Fibroblast of lung (primary cell): ENCODE results near the gene AP3S2.

ENCODE experiments used
- EZH2 ChIP-seq: IDR thresholded peaks from 2 replicates; pipeline ENCODE4 v1.5.1; 2012; ENCODE audit warnings: low read length, control low read depth, mild to moderate bottlenecking; ENCODE audit errors: missing control alignments
- TF ChIP-seq, protein P1 (sequence below), 2 donors: IDR thresholded peaks in 1 of 2; conservative IDR thresholded peaks in 1 of 2; 1 replicate in 1 of 2; 2 replicates in 1 of 2; pipeline ENCODE4 v1.5.1; 2011 to 2012; ENCODE audit warnings: low read length in 2 of 2, control low read depth in 1 of 2, inconsistent platforms in 1 of 2, low read depth in 1 of 2, mild to moderate bottlenecking in 1 of 2

- TF ChIP-seq, protein P1, sequence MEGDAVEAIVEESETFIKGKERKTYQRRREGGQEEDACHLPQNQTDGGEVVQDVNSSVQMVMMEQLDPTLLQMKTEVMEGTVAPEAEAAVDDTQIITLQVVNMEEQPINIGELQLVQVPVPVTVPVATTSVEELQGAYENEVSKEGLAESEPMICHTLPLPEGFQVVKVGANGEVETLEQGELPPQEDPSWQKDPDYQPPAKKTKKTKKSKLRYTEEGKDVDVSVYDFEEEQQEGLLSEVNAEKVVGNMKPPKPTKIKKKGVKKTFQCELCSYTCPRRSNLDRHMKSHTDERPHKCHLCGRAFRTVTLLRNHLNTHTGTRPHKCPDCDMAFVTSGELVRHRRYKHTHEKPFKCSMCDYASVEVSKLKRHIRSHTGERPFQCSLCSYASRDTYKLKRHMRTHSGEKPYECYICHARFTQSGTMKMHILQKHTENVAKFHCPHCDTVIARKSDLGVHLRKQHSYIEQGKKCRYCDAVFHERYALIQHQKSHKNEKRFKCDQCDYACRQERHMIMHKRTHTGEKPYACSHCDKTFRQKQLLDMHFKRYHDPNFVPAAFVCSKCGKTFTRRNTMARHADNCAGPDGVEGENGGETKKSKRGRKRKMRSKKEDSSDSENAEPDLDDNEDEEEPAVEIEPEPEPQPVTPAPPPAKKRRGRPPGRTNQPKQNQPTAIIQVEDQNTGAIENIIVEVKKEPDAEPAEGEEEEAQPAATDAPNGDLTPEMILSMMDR (conservative IDR thresholded peaks at IDR 0.05 in 1 of 2, IDR thresholded peaks at IDR 0.05 in 1 of 2; ENCODE audit: low read depth in 1 of 2, low read length in 2 of 2): no peak
- no peak for TF ChIP-seq EZH2
These were observed at the start of gene AP3S2 for GRCh38 chr15:89893696-89894447.
